Left hindlimb (tissue), 1 donor: Measurements from ENCODE around the gene ENTPD2.

Experiments
- DNase-seq: peaks from one replicate; pipeline ENCODE4 v3.0.0-alpha.2; 2018

ENTPD2 gene

GRCh38 chr9:137027369-137028262, 26.2 kb downstream of the ENTPD2 start, which contains the start of gene ABCA2:
ABCA2 (minus strand) TSS chr9:137028237; CDS start chr9:137028140, 97 bp downstream.
- DNase-seq = no peak

- DNase-seq = no peak
Measured at GRCh38 chr9:137026828-137027227, 27.0 kb downstream of the ENTPD2 start.

- no peak for DNase-seq
Measured at GRCh38 chr9:137026384-137026783, 27.5 kb downstream of the ENTPD2 start.

GRCh38 chr9:137025517-137025966, 28.3 kb downstream of the ENTPD2 start:
- DNase-seq = no peak

- no peak for DNase-seq
Measured at GRCh38 chr9:137023583-137023991, 30.3 kb downstream of the ENTPD2 start.

- no peak for DNase-seq
Measured at GRCh38 chr9:137023157-137023556, 30.7 kb downstream of the ENTPD2 start.

GRCh38 chr9:137022662-137023008, 31.2 kb downstream of the ENTPD2 start:
- no peak for DNase-seq

- no peak for DNase-seq
Measured at GRCh38 chr9:137021979-137022661, 31.7 kb downstream of the ENTPD2 start.

GRCh38 chr9:137021568-137021978, 32.3 kb downstream of the ENTPD2 start:
- no peak for DNase-seq

- no peak for DNase-seq
Measured at GRCh38 chr9:137020771-137021567, 32.9 kb downstream of the ENTPD2 start.

- DNase-seq = no peak
Measured at GRCh38 chr9:137019891-137020683, 33.8 kb downstream of the ENTPD2 start.

GRCh38 chr9:137018761-137019559, 34.9 kb downstream of the ENTPD2 start:
- DNase-seq = no peak

GRCh38 chr9:137017791-137018497, 35.9 kb downstream of the ENTPD2 start:
- DNase-seq = no peak

- DNase-seq = no peak
Measured at GRCh38 chr9:137017071-137017470, 36.8 kb downstream of the ENTPD2 start.

GRCh38 chr9:137016436-137016835, 37.4 kb downstream of the ENTPD2 start:
- DNase-seq = no peak

GRCh38 chr9:137015976-137016375, 37.9 kb downstream of the ENTPD2 start:
- no peak for DNase-seq

- DNase-seq = no peak
Measured at GRCh38 chr9:137015540-137015930, 38.3 kb downstream of the ENTPD2 start.

- DNase-seq = no peak
Measured at GRCh38 chr9:137014776-137015539, 38.9 kb downstream of the ENTPD2 start.

- no peak for DNase-seq
Measured at GRCh38 chr9:137014166-137014565, 39.7 kb downstream of the ENTPD2 start.

- DNase-seq = no peak
Measured at GRCh38 chr9:137013571-137013940, 40.3 kb downstream of the ENTPD2 start.
